ENCODE results near the gene LRP6. TPM values are rescaled to one million over a fixed set of nuclear protein-coding genes. Genes with fewer than 3 reads are reported as not detected.

The LRP6 gene
- total RNA-seq, 2 experiments from 2014 or later: 5.2 to 8.1 TPM

DNA sequence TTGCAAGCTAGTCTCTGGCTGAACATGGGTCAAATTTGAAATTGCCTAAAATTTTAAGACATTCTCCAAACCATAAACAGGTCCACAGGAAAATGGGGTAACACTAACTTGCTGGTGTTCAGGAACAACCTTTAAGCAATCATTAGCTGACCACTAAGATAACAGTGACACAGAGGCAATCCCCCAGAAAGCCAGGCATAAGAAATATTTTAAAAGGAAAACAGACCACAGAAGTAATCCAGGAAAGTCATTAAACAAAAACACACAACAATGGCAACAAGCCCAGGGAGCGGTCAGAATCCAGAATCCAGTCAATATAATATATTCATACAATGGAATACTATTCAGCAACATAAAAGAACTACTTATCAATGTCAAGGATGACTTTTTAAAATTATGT, 59.1 kb downstream of the LRP6 start:
- H3K27ac ChIP-seq (ENCODE audit: low read depth, low read length, poor library complexity, severe bottlenecking): no peak overlapping the region
- no peaks in the 10 kb centered on the region for H4K20me1 ChIP-seq (ENCODE audit: insufficient read depth, low read length)
- H2AFZ ChIP-seq (ENCODE audit: low read length): no peak overlapping the region
- H3K9me2 ChIP-seq (ENCODE audit: insufficient read depth, low read length): no peaks in the 10 kb centered on the region
- CTCF ChIA-PET (ENCODE audit: unreplicated experiment): no interaction called here
- no peaks in the 10 kb centered on the region for H3K36me3 ChIP-seq (ENCODE audit: insufficient read depth, low read length)
- DNase-seq (ENCODE audit: low spot score): no peak
- POLR2A ChIA-PET: no interaction called here
- no peak overlapping the region for H3K4me2 ChIP-seq (ENCODE audit: low read length)
- H3K79me2 ChIP-seq (ENCODE audit: insufficient read depth, low read depth, low read length): no peaks in the 10 kb centered on the region
- intact Hi-C loops (cut with micrococcal nuclease; ENCODE audit: unreplicated experiment): no loop called here
- no peak overlapping the region for H3K4me3 ChIP-seq (ENCODE audit: low read depth, low read length, poor library complexity, severe bottlenecking)
- H3K9me3 ChIP-seq (ENCODE audit: low read length): no peaks in the 10 kb centered on the region
- BruUV-seq (replicated peaks): no TSS peak
- no peak for TF ChIP-seq CTCF (conservative IDR thresholded peaks at IDR 0.05; ENCODE audit: low read length)
- no peak for TF ChIP-seq EZH2phosphoT487 (IDR thresholded peaks at IDR 0.05; ENCODE audit: borderline replicate concordance, low read depth, low read length)
- no peaks in the 10 kb centered on the region for H3K4me1 ChIP-seq (ENCODE audit: insufficient read depth, low read length, poor library complexity, severe bottlenecking)

- H3K27ac ChIP-seq (ENCODE audit: low read depth, low read length, poor library complexity, severe bottlenecking): no peak overlapping the region
- no peaks in the 10 kb centered on the region for H4K20me1 ChIP-seq (ENCODE audit: insufficient read depth, low read length)
- intact Hi-C loops (cut with micrococcal nuclease; ENCODE audit: unreplicated experiment): no loop called here
- H3K9me3 ChIP-seq (ENCODE audit: low read length): no peaks in the 10 kb centered on the region
- H2AFZ ChIP-seq (ENCODE audit: low read length): no peak overlapping the region
- ChIA-PET POLR2A (interaction anchor here (0.6 kb wide), 1 partner anchor 7 kb away, joined by 3 read pairs; no protein-coding TSS in a partner anchor), CTCF (ENCODE audit: unreplicated experiment) (no interaction called here)
- no TSS peak for BruUV-seq (replicated peaks)
- no peak overlapping the region for H3K4me2 ChIP-seq (ENCODE audit: low read length)
- H3K4me3 ChIP-seq (ENCODE audit: low read depth, low read length, poor library complexity, severe bottlenecking): no peak overlapping the region
- no peak for TF ChIP-seq CTCF (conservative IDR thresholded peaks at IDR 0.05; ENCODE audit: low read length)
- no peak for TF ChIP-seq EZH2phosphoT487 (IDR thresholded peaks at IDR 0.05; ENCODE audit: borderline replicate concordance, low read depth, low read length)
- H3K36me3 ChIP-seq (ENCODE audit: insufficient read depth, low read length): no peaks in the 10 kb centered on the region
- no peaks in the 10 kb centered on the region for H3K79me2 ChIP-seq (ENCODE audit: insufficient read depth, low read depth, low read length)
- H3K4me1 ChIP-seq (ENCODE audit: insufficient read depth, low read length, poor library complexity, severe bottlenecking): no peaks in the 10 kb centered on the region
- H3K9me2 ChIP-seq (ENCODE audit: insufficient read depth, low read length): no peaks in the 10 kb centered on the region
- DNase-seq (ENCODE audit: low spot score): no peak
Observed at GRCh38 chr12:12206776-12207388, 60.0 kb downstream of the LRP6 start.

GRCh38 chr12:12202747-12203146, 64.1 kb downstream of the LRP6 start:
- ChIA-PET POLR2A (interaction anchor here (0.9 to 1.6 kb wide), 2 partner anchors 13 to 21 kb away, joined by 4 read pairs; no protein-coding TSS in a partner anchor), CTCF (ENCODE audit: unreplicated experiment) (no interaction called here)
- DNase-seq (ENCODE audit: low spot score): no peak

More at GRCh38 chr12:12202747-12203146, 64.1 kb downstream of the LRP6 start:
- Histone ChIP-seq H4K20me1 (ENCODE audit: insufficient read depth, low read length) (no peaks in the 10 kb centered on the region), H3K9me3 (ENCODE audit: low read length) (no peaks in the 10 kb centered on the region), H3K9me2 (ENCODE audit: insufficient read depth, low read length) (no peaks in the 10 kb centered on the region), H3K79me2 (ENCODE audit: insufficient read depth, low read depth, low read length) (no peaks in the 10 kb centered on the region), H2AFZ (ENCODE audit: low read length) (no peak overlapping the region), H3K4me1 (ENCODE audit: insufficient read depth, low read length, poor library complexity, severe bottlenecking) (no peaks in the 10 kb centered on the region), H3K4me2 (ENCODE audit: low read length) (no peak overlapping the region), H3K4me3 (ENCODE audit: low read depth, low read length, poor library complexity, severe bottlenecking) (no peak overlapping the region), H3K36me3 (ENCODE audit: insufficient read depth, low read length) (no peaks in the 10 kb centered on the region), H3K27ac (ENCODE audit: low read depth, low read length, poor library complexity, severe bottlenecking) (no peak overlapping the region)
- intact Hi-C loops (cut with micrococcal nuclease; ENCODE audit: unreplicated experiment): no loop called here
- TF ChIP-seq CTCF (conservative IDR thresholded peaks at IDR 0.05; ENCODE audit: low read length): no peak
- no TSS peak for BruUV-seq (replicated peaks)
